ENCODE data around the gene VWA8.
"Not testable (repeated sequence)": the region's sequence is repeated elsewhere in the genome, so short reads cannot be mapped to it uniquely, and the experiment has no call there.

Gene VWA8

DNA sequence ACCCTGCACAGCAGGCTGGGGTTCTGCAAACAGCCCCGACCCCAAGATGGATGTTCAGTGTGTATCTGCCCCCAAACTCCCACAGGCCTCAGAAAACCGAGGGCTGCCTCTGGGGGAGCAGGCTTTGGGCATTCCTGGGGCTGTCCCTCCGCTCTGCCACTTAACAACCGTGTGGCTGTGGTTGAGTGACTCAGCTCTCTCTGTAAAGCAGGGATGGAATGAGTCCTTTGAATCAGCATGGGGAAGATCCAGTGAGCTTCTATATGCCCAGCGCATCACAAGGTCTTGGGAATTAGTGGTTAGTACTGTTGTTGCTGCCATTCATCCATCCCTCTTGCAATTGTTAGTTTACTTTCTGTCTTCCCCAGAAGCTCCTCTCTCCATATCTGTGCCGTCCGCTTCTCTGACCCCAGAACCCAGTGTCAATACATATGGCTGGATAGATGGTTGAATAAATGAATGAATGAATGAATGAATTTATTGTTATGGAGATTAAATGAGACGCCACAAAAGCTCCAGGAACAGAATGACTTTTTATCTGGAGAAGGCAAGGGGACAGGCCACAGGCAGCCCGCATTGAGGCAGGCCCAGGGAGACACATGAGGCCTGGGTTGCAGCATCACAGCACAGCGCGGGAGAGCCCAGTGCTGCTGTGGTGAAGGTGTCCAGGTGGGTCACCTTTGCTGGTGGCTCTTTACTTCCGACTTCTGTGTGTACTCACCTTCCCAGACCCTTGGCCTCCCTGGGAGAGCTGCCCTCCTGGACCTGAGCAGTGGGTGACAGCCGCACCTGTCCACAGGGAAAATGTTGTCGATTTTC lies 414.3 kb downstream of the VWA8 start:
- no peak for DNase-seq

DNA sequence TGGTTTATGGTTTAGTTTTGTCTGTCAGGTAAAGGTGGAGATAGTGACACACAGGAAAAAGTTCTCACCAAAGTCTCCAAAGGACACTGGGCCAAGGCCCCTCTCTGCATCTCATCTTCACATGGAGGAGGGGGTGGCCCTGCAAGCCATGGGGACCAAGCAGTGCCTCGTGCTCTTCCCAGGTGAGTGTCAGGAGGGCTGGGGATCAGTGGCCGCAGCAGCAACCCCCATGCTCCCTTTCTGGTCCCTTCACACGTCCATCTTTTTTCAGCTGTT lies 415.5 kb downstream of the VWA8 start:
- no peak for DNase-seq

DNA sequence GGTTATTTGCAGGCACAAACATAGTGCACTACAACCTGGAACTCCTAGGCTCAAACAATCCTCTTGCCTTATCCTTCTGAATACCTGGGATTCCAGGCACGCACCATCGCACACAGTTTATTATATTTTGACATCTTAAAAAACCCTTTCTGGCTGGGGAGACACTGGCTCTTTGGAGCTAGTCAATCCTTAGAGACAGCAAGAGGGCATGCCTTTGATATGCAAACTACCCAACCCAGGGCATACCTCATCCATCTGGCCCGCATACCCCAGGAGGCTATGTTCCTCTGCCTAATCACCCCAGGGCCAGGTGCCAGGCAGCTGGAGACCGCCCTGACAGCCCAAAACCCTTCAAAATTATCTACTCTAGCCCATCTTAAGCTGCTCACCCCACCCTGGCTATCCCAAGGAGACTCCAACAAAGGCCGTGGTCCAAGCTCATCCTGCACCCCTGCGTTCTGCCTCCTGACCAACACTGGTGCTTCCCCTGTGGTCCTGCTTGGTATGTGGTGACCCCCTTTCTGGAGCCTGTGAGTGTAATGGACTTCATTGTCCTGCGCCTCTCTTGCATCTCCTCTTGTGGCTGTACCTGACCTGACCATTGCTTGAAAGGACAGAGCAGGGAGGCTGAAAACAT lies 417.1 kb downstream of the VWA8 start:
- DNase-seq = no peak

GRCh38 chr13:41542799-41543198 lies 418.1 kb downstream of the VWA8 start:
- not testable (repeated sequence) for DNase-seq

GRCh38 chr13:41542281-41542680 lies 418.6 kb downstream of the VWA8 start:
- DNase-seq = no peak

GRCh38 chr13:41541142-41541938 lies 419.6 kb downstream of the VWA8 start:
- DNase-seq = no peak

DNA sequence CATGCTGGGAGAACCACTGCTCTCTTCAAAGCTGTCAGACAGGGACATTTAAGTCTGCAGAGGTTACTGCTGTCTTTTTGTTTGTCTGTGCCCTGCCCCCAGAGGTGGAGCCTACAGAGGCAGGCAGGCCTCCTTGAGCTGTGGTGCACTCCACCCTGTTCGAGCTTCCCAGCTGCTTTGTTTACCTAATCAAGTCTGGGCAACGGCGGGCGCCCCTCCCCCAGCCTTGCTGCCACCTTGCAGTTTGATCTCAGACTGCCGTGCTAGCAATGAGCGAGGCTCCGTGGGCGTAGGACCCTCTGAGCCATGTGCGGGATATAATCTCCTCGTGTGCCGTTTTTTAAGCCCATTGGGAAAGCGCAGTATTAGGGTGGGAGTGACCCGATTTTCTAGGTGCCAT lies 420.7 kb downstream of the VWA8 start:
- DNase-seq = not testable (repeated sequence)

GRCh38 chr13:41533266-41534052 lies 427.4 kb downstream of the VWA8 start:
- no peak for DNase-seq

GRCh38 chr13:41528021-41528420 lies 432.9 kb downstream of the VWA8 start:
- DNase-seq = no peak

DNA sequence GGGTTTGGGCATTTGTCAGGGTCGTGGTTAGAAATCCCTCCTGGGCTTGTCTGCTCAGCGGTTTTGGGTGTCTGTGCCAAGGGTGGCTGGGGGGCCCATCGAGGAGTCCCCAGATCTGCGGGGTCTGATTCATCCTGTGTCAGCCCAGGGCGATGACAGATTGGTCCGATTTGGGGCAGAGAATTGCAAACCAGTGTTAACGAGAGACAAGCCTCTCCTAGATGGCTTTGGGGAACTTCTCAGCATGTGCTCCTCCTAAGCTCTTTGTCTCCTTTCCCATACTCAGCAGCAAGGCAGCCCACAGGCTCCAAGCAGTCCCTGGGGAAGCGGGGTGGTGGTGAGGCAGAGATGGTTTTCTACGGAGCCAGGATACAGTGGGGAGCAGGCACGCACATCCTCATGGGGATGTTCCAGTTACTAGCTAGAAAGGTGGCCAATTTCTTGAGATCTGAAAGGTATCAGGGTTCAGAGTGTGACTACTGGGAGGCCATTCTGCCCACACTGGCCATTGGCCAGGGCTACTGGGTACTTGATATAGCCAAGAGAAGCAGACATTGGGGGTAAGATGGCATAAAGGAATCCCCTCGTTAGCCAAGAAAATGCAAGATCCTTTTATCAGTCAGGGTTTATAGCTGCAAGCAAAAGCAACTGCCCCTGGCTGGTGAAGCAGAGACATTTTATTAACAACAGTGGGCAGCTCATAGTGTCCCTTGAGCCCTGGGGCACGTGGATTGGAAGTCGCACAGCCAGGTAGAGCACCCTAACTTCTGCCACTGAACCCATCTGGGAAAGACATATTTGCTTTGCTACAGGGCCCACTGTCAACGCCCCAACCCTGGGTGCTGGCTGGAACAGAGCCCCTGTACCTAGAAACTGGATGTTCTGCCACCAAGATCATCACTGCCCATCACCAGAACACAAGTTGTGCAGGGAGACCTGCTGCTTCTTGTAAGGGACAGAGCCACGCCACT lies 440.0 kb downstream of the VWA8 start:
- DNase-seq = no peak

GRCh38 chr13:41520016-41520659 lies 440.8 kb downstream of the VWA8 start:
- no peak for DNase-seq

All from NCI-H1436 treated with DMSO at 0.1 percent for 48 hours (cell line).